SK-N-SH (cell line): ENCODE measurements around the gene CPEB4. TPM values are rescaled to one million over a fixed set of nuclear protein-coding genes. Genes with fewer than 3 reads are reported as not detected.

ENCODE experiments used
- CTCF ChIA-PET: fragments of 300-600, 350-600 bp; formaldehyde crosslinking; extraction: SDS; loops from one replicate; lab custom pipeline; 2021; lab: Yijun Ruan, JAX
- POLR2A ChIA-PET: fragments of 350-600 bp; sonication (Branson Sonifier 250); formaldehyde crosslinking; extraction: SDS; loops from one replicate; lab custom pipeline; 2020; ENCODE audit warnings: antibody characterized with exemption, inconsistent platforms; lab: Yijun Ruan, JAX
- DNase-seq: peaks from one replicate; pipeline ENCODE4 v3.0.0; 2012
- H2AFZ ChIP-seq: fragments of 200-600 bp; sonication (generic); 2 replicates; pipeline ENCODE4 v1.8.1; 2016; ENCODE audit warnings: antibody characterized with exemption, mild to moderate bottlenecking, low read depth
- H3F3A ChIP-seq: fragments of 200-600 bp; sonication (generic); replicated peaks from 2 replicates; pipeline ENCODE3; 2016; ENCODE audit warnings: antibody characterized with exemption, mild to moderate bottlenecking; ENCODE audit not compliant: insufficient read depth
- H3K27ac ChIP-seq, 2 experiments: fragments of 200-500 bp in 1 of 2; fragments of 200-600 bp in 1 of 2; sonication (Bioruptor generic) in 1 of 2; sonication (generic), shearing (Covaris generic) in 1 of 2; 2 replicates each; pipeline versions ENCODE4 v1.5.1 to v1.6.1; 2014 to 2016; ENCODE audit warnings: low read depth in 2 of 2, inconsistent platforms in 1 of 2, low read length in 1 of 2, mild to moderate bottlenecking in 1 of 2, mixed read lengths in 1 of 2
- H3K27me3 ChIP-seq: fragments of 200-600 bp; sonication (generic), shearing (Covaris generic); 2 replicates; pipeline ENCODE4 v1.6.1; 2016; ENCODE audit warnings: mixed run types; ENCODE audit not compliant: insufficient read depth
- H3K36me3 ChIP-seq, 2 experiments: fragments of 200-500 bp in 1 of 2; fragments of 200-600 bp in 1 of 2; sonication (Bioruptor generic) in 1 of 2; sonication (generic) in 1 of 2; replicated peaks in 1 of 2; 2 replicates each; pipeline versions ENCODE3 to v1.5.1; 2014 to 2016; ENCODE audit warnings: low read length in 1 of 2, mild to moderate bottlenecking in 1 of 2; ENCODE audit not compliant: insufficient read depth in 2 of 2, control insufficient read depth in 1 of 2
- H3K4me1 ChIP-seq, 2 experiments: fragments of 200-500 bp in 1 of 2; fragments of 200-600 bp in 1 of 2; sonication (Bioruptor generic) in 1 of 2; sonication (generic), shearing (Covaris generic) in 1 of 2; 2 replicates each; pipeline versions ENCODE4 v1.5.1 to v1.6.1; 2014 to 2016; ENCODE audit warnings: low read depth in 1 of 2, low read length in 1 of 2, mixed run types in 1 of 2; ENCODE audit not compliant: insufficient read depth in 2 of 2, control insufficient read depth in 1 of 2
- H3K4me2 ChIP-seq: fragments of 200-600 bp; sonication (generic), shearing (Covaris generic); 2 replicates; pipeline ENCODE4 v1.6.1; 2017; ENCODE audit warnings: mixed run types
- H3K4me3 ChIP-seq, 2 experiments: fragments of 200-500 bp in 1 of 2; fragments of 200-600 bp in 1 of 2; sonication (Bioruptor generic) in 1 of 2; sonication (generic), shearing (Covaris generic) in 1 of 2; 2 replicates each; pipeline versions ENCODE4 v1.5.1 to v1.8.1; 2014 to 2016; ENCODE audit warnings: low read depth in 2 of 2, inconsistent platforms in 1 of 2, low read length in 1 of 2, mild to moderate bottlenecking in 1 of 2, mixed read lengths in 1 of 2, moderate library complexity in 1 of 2
- H3K79me2 ChIP-seq: fragments of 200-600 bp; sonication (generic); 2 replicates; pipeline ENCODE4 v1.8.1; 2017; ENCODE audit warnings: mild to moderate bottlenecking; ENCODE audit not compliant: insufficient read depth
- H3K9ac ChIP-seq: fragments of 200-600 bp; sonication (generic); 2 replicates; pipeline ENCODE4 v1.6.1; 2017; ENCODE audit warnings: mixed run types
- H3K9me2 ChIP-seq: fragments of 200-600 bp; sonication (generic); 2 replicates; pipeline ENCODE4 v1.6.1; 2017; ENCODE audit warnings: mixed run types
- H3K9me3 ChIP-seq: fragments of 200-600 bp; sonication (generic); 2 replicates; pipeline ENCODE4 v1.6.1; 2017; ENCODE audit warnings: mixed run types, mild to moderate bottlenecking, moderate library complexity
- H4K20me1 ChIP-seq: fragments of 200-600 bp; sonication (generic); 2 replicates; pipeline ENCODE4 v1.6.1; 2017; ENCODE audit warnings: mild to moderate bottlenecking, mixed run types; ENCODE audit not compliant: insufficient read depth
- ELF1 ChIP-seq: IDR thresholded peaks from 2 replicates; pipeline ENCODE4 v1.4.0; 2012
- GABPA ChIP-seq: IDR thresholded peaks from 2 replicates; pipeline ENCODE4 v1.4.0; 2012; ENCODE audit warnings: low read depth, mild to moderate bottlenecking
- GATA2 ChIP-seq: sonication (generic); formaldehyde crosslinking; IDR thresholded peaks from 2 replicates; pipeline ENCODE4 v1.5.0; 2020; ENCODE audit warnings: mild to moderate bottlenecking, missing genetic modification reagents
- JUND ChIP-seq: IDR thresholded peaks from 2 replicates; pipeline ENCODE4 v1.4.0; 2012
- MEF2A ChIP-seq: IDR thresholded peaks from 2 replicates; pipeline ENCODE4 v1.4.0; 2012; ENCODE audit warnings: low read depth, borderline replicate concordance
- MXI1 ChIP-seq: IDR thresholded peaks from 2 replicates; pipeline ENCODE4 v1.6.1; 2012; ENCODE audit warnings: mild to moderate bottlenecking, low read depth, low read length, improper control_type of control experiment
- SMC3 ChIP-seq: IDR thresholded peaks from 2 replicates; pipeline ENCODE4 v1.6.1; 2012; ENCODE audit warnings: low read depth, low read length, improper control_type of control experiment
- TAF1 ChIP-seq: IDR thresholded peaks from 2 replicates; pipeline ENCODE4 v1.6.1; 2012; ENCODE audit warnings: low read depth, mild to moderate bottlenecking, low read length, moderate library complexity, borderline replicate concordance
- TEAD4 ChIP-seq: IDR thresholded peaks from 2 replicates; pipeline ENCODE4 v1.4.0; 2012; ENCODE audit warnings: mild to moderate bottlenecking, borderline replicate concordance; ENCODE audit not compliant: insufficient read depth
- YY1 ChIP-seq: IDR thresholded peaks from 2 replicates; pipeline ENCODE4 v1.4.0; 2012; ENCODE audit warnings: low read depth, mild to moderate bottlenecking
- WGBS: methylation state at CpG from one replicate; pipeline ENCODE4 v1.1.6; 2017; ENCODE audit warnings: low lambda C conversion rate; 5-methylcytosine and 5-hydroxymethylcytosine counted together
- polyA plus RNA-seq, 3 experiments: library from polyadenylated mRNA; depleted of rRNA; stranded (reverse); fragments of >200 nt; gene quantifications; 2 replicates each; pipeline ENCODE4 v1.2.3, GENCODE V29; 2012
- TF ChIP-seq, protein P1 (sequence below): IDR thresholded peaks from 2 replicates; pipeline ENCODE4 v1.4.0; 2012; ENCODE audit warnings: low read depth
- TF ChIP-seq, protein P2 (sequence below): IDR thresholded peaks from 2 replicates; pipeline ENCODE4 v1.4.0; 2012; ENCODE audit warnings: low read depth, borderline replicate concordance
- TF ChIP-seq, protein P3 (sequence below): IDR thresholded peaks from 2 replicates; pipeline ENCODE4 v1.4.0; 2012; ENCODE audit warnings: low read depth, borderline replicate concordance
- TF ChIP-seq, protein P4 (sequence below): IDR thresholded peaks from 2 replicates; pipeline ENCODE4; 2012
- TF ChIP-seq, protein P5 (sequence below): IDR thresholded peaks from 2 replicates; pipeline ENCODE4 v1.6.1; 2012; ENCODE audit warnings: mild to moderate bottlenecking, low read depth, low read length, moderate library complexity

CPEB4 gene
- polyA plus RNA-seq, 1 of the 3 experiments (the other 2 are of a cell fraction) = 6.8 TPM

DNA sequence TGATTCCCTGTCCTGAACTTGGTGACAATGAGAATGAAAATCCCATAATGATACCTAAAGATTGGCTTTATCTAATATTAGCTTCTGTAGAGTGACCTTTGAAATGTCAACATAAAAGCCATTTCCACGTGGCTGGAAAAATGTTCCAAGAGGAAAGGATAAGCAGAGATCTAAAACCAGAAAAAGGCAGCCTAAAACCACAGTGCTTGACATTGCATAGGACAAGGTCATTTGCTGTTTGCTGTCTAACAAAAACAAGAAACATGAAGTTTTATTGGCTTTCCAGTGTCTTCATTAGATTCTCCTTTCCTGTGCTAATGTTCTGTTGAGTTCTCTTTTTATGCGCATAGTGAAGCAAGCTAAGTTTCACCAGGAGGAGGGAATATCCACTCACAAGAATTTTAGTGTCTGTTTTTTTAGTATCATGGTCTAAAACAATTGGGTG lies 44.6 kb downstream of the CPEB4 start:
- WGBS = 69% methylated on average over 2 of the region's 2 CpGs
- TF ChIP-seq, protein P1, sequence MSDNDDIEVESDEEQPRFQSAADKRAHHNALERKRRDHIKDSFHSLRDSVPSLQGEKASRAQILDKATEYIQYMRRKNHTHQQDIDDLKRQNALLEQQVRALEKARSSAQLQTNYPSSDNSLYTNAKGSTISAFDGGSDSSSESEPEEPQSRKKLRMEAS = no peak
- TF ChIP-seq, protein P2, sequence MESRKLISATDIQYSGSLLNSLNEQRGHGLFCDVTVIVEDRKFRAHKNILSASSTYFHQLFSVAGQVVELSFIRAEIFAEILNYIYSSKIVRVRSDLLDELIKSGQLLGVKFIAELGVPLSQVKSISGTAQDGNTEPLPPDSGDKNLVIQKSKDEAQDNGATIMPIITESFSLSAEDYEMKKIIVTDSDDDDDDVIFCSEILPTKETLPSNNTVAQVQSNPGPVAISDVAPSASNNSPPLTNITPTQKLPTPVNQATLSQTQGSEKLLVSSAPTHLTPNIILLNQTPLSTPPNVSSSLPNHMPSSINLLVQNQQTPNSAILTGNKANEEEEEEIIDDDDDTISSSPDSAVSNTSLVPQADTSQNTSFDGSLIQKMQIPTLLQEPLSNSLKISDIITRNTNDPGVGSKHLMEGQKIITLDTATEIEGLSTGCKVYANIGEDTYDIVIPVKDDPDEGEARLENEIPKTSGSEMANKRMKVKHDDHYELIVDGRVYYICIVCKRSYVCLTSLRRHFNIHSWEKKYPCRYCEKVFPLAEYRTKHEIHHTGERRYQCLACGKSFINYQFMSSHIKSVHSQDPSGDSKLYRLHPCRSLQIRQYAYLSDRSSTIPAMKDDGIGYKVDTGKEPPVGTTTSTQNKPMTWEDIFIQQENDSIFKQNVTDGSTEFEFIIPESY = no peak
- TF ChIP-seq, protein P3, sequence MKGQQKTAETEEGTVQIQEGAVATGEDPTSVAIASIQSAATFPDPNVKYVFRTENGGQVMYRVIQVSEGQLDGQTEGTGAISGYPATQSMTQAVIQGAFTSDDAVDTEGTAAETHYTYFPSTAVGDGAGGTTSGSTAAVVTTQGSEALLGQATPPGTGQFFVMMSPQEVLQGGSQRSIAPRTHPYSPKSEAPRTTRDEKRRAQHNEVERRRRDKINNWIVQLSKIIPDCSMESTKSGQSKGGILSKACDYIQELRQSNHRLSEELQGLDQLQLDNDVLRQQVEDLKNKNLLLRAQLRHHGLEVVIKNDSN = no peak
- no peak for TF ChIP-seq GABPA
- TF ChIP-seq JUND = no peak
- no peak for TF ChIP-seq TAF1
- no peak for TF ChIP-seq MEF2A
- TF ChIP-seq SMC3 = no peak
- TF ChIP-seq, protein P4, sequence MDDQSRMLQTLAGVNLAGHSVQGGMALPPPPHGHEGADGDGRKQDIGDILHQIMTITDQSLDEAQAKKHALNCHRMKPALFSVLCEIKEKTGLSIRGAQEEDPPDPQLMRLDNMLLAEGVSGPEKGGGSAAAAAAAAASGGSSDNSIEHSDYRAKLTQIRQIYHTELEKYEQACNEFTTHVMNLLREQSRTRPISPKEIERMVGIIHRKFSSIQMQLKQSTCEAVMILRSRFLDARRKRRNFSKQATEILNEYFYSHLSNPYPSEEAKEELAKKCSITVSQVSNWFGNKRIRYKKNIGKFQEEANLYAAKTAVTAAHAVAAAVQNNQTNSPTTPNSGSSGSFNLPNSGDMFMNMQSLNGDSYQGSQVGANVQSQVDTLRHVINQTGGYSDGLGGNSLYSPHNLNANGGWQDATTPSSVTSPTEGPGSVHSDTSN = no peak
- no peak for TF ChIP-seq TEAD4
- no peak for TF ChIP-seq ELF1
- H3K4me1 ChIP-seq = no peaks in the 10 kb centered on the region
- CTCF ChIA-PET = interaction anchor here (0.7 to 1.6 kb wide), 4 partner anchors 10 to 385 kb away, joined by 3 to 5 read pairs (median 4); no protein-coding TSS in a partner anchor
- no peaks in the 10 kb centered on the region for H4K20me1 ChIP-seq
- H3K4me3 ChIP-seq = no peak overlapping the region
- peaks cover 31% of the 10 kb centered on the region for H3K79me2 ChIP-seq
- H3F3A ChIP-seq = no peaks in the 10 kb centered on the region
- H3K9me2 ChIP-seq = no peaks in the 10 kb centered on the region
- peaks cover 5 to 6% of the 10 kb centered on the region in 2 experiments for H3K36me3 ChIP-seq
- no peak overlapping the region for H2AFZ ChIP-seq
- POLR2A ChIA-PET = no interaction called here
- DNase-seq = no peak
- H3K9ac ChIP-seq = no peak overlapping the region
- H3K27me3 ChIP-seq = no peaks in the 10 kb centered on the region
- no peak overlapping the region for H3K27ac ChIP-seq
- no peak overlapping the region for H3K4me2 ChIP-seq
- no peaks in the 10 kb centered on the region for H3K9me3 ChIP-seq

DNA sequence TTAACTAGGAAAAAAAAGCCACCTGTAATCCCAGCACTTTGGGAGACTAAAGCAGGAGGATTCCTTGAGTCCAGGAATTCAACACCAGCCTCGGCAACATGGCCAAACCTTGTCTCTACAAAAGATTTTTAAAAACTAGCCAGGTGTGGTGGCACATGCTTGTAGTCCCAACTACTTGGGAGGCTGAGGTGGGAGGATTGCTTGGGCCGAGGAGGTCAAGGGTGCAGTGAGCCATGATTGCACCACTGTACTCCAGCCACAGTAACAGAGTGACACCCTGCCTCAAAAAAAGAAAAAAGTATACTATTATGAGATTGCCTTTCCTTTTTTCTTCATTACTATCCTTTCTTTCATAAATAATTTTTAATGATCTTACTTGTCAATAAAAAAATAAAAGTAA lies 45.8 kb downstream of the CPEB4 start:
- POLR2A ChIA-PET = no interaction called here
- Histone ChIP-seq H3K27ac (no peak overlapping the region), H3K4me3 (no peak overlapping the region), H3K9ac (no peak overlapping the region), H3F3A (no peaks in the 10 kb centered on the region), H3K4me1 (no peaks in the 10 kb centered on the region), H3K9me2 (no peaks in the 10 kb centered on the region), H4K20me1 (no peaks in the 10 kb centered on the region), H3K27me3 (no peaks in the 10 kb centered on the region), H3K79me2 (peaks cover 28% of the 10 kb centered on the region; the same call in 1 of the 2 replicates), H2AFZ (no peak overlapping the region), H3K36me3 (peaks cover 5 to 6% of the 10 kb centered on the region in 2 experiments), H3K4me2 (no peak overlapping the region), H3K9me3 (no peaks in the 10 kb centered on the region)
- CTCF ChIA-PET = interaction anchor here (5.3 kb wide), 1 partner anchor 8 kb away, joined by 45 read pairs; no protein-coding TSS in a partner anchor
- WGBS = 94% methylated on average over 2 of the region's 2 CpGs
- DNase-seq = no peak
- TF ChIP-seq GATA2 (CRISPR knock-in tag) = no peak
- no peak for TF ChIP-seq YY1
- TF ChIP-seq, protein P5, sequence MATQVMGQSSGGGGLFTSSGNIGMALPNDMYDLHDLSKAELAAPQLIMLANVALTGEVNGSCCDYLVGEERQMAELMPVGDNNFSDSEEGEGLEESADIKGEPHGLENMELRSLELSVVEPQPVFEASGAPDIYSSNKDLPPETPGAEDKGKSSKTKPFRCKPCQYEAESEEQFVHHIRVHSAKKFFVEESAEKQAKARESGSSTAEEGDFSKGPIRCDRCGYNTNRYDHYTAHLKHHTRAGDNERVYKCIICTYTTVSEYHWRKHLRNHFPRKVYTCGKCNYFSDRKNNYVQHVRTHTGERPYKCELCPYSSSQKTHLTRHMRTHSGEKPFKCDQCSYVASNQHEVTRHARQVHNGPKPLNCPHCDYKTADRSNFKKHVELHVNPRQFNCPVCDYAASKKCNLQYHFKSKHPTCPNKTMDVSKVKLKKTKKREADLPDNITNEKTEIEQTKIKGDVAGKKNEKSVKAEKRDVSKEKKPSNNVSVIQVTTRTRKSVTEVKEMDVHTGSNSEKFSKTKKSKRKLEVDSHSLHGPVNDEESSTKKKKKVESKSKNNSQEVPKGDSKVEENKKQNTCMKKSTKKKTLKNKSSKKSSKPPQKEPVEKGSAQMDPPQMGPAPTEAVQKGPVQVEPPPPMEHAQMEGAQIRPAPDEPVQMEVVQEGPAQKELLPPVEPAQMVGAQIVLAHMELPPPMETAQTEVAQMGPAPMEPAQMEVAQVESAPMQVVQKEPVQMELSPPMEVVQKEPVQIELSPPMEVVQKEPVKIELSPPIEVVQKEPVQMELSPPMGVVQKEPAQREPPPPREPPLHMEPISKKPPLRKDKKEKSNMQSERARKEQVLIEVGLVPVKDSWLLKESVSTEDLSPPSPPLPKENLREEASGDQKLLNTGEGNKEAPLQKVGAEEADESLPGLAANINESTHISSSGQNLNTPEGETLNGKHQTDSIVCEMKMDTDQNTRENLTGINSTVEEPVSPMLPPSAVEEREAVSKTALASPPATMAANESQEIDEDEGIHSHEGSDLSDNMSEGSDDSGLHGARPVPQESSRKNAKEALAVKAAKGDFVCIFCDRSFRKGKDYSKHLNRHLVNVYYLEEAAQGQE = no peak
- TF ChIP-seq MXI1 = no peak
- no peak for TF ChIP-seq TEAD4
